ENCODE results near the gene ATF3. TPM values are rescaled to one million over a fixed set of nuclear protein-coding genes. Genes with fewer than 3 reads are reported as not detected.

Gene ATF3, protein sequence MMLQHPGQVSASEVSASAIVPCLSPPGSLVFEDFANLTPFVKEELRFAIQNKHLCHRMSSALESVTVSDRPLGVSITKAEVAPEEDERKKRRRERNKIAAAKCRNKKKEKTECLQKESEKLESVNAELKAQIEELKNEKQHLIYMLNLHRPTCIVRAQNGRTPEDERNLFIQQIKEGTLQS
- 11.1 and 13.0 TPM in 2 replicates for total RNA-seq (2022)
- percentile 53 among the genes with signal in this experiment for Bru-seq, nascent RNA
- BruChase-seq, experiment 1, labeled RNA remaining after a 6-hour chase = percentile 40 among the genes with signal in this experiment
- percentile 38 among the genes with signal in this experiment for BruChase-seq, experiment 2, labeled RNA remaining after a 2-hour chase
- long read RNA-seq, partial matches to known transcripts = 0 of 7 reads
- long read RNA-seq, other reads (novel, unspliced or antisense) = 7 of 7 reads

DNA sequence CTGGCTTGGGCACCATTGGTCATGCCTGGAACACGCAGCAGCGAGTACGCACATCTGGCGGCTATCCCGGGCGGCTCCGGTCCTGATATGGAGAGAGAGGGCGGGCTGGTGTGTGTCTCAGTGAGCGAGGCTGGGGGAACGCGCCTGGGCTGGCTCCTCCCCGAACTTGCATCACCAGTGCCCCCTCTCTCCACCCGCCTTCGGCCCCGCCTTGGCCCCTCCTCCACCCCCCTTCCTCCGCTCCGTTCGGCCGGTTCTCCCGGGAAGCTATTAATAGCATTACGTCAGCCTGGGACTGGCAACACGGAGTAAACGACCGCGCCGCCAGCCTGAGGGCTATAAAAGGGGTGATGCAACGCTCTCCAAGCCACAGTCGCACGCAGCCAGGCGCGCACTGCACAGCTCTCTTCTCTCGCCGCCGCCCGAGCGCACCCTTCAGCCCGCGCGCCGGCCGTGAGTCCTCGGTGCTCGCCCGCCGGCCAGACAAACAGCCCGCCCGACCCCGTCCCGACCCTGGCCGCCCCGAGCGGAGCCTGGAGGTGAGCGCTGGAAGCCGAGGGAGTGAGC, at the start of gene ATF3:
TSS of gene ATF3 (plus strand) at position 370 of the 567 bp plus-strand sequence. CDS start 6,261 bp downstream, outside the sequence.
- H3K9me3 Mint-ChIP-seq (ENCODE audit: low read depth, unreplicated experiment) = no peaks in the 10 kb centered on the region

DNA sequence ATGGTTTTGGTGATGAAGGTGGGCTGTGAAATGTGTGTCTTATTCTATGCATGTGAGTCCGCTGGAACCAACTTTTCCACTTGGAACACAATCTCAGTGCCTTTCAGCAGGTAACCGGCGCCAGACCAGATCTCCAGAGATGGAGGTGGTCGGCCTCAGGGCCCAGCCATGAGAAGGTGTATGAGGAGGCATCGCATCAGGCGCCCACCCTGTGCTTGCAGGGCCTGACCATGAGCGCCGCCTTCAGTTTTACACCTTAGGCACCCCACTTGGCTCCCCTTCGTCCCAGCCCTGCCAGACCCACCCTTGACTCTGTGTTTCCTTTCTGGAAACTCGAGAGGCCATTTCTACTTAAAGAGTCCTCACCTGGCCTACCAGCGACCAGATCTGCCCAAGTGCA, 48.6 kb upstream of the ATF3 start:
- CTCF ChIA-PET = no interaction called here
- TF ChIP-seq, protein P1, sequence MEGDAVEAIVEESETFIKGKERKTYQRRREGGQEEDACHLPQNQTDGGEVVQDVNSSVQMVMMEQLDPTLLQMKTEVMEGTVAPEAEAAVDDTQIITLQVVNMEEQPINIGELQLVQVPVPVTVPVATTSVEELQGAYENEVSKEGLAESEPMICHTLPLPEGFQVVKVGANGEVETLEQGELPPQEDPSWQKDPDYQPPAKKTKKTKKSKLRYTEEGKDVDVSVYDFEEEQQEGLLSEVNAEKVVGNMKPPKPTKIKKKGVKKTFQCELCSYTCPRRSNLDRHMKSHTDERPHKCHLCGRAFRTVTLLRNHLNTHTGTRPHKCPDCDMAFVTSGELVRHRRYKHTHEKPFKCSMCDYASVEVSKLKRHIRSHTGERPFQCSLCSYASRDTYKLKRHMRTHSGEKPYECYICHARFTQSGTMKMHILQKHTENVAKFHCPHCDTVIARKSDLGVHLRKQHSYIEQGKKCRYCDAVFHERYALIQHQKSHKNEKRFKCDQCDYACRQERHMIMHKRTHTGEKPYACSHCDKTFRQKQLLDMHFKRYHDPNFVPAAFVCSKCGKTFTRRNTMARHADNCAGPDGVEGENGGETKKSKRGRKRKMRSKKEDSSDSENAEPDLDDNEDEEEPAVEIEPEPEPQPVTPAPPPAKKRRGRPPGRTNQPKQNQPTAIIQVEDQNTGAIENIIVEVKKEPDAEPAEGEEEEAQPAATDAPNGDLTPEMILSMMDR (IDR thresholded peaks at IDR 0.05; ENCODE audit: unreplicated experiment) = no peak
- no peak for DNase-seq
- BruUV-seq (replicated peaks) = no TSS peak
- no peaks in the 10 kb centered on the region for H3K27me3 Mint-ChIP-seq (ENCODE audit: unreplicated experiment)
- H3K4me1 Mint-ChIP-seq (ENCODE audit: low read depth, unreplicated experiment) = peaks cover 31% of the 10 kb centered on the region
- no peak overlapping the region for H3K4me3 Mint-ChIP-seq (ENCODE audit: low read depth, unreplicated experiment)
- peaks cover 3% of the 10 kb centered on the region for H3K9me3 Mint-ChIP-seq (ENCODE audit: low read depth, unreplicated experiment)
- peaks cover 17% of the 10 kb centered on the region for H3K36me3 Mint-ChIP-seq (ENCODE audit: insufficient read depth, unreplicated experiment)
- H3K27ac Mint-ChIP-seq (ENCODE audit: unreplicated experiment) = peak overlapping the region; percentile 95
- intact Hi-C loops (cut with micrococcal nuclease; ENCODE audit: unreplicated experiment) = loop anchor here (2.0 kb wide), 1 partner anchor 71 kb away; no protein-coding TSS in a partner anchor

More for the DNA sequence above, at the start of gene ATF3:
- Mint-ChIP-seq H3K27me3 (ENCODE audit: unreplicated experiment) (peaks cover 64% of the 10 kb centered on the region), H3K4me3 (ENCODE audit: low read depth, unreplicated experiment) (peak within 1 kb of the TSS; percentile 82), H3K36me3 (ENCODE audit: insufficient read depth, unreplicated experiment) (peaks cover 47% of the 10 kb centered on the region), H3K4me1 (ENCODE audit: low read depth, unreplicated experiment) (peaks cover 36% of the 10 kb centered on the region), H3K27ac (ENCODE audit: unreplicated experiment) (peak within 1 kb of the TSS; percentile 95)
- TF ChIP-seq, protein P1 (IDR thresholded peaks at IDR 0.05; ENCODE audit: unreplicated experiment) = no peak
- CTCF ChIA-PET = interaction anchor here (0.5 to 2.4 kb wide), 14 partner anchors 10 to 1685 kb away, joined by 3 to 34 read pairs (median 5); partner anchors contain the start of genes DTL, FLVCR1 and INTS7
- intact Hi-C loops (cut with micrococcal nuclease; ENCODE audit: unreplicated experiment) = no loop called here
- BruUV-seq (replicated peaks) = no TSS peak
- DNase-seq = peak; percentile 99

- Mint-ChIP-seq H3K27me3 (ENCODE audit: unreplicated experiment) (no peaks in the 10 kb centered on the region), H3K36me3 (ENCODE audit: insufficient read depth, unreplicated experiment) (peaks cover 17% of the 10 kb centered on the region), H3K4me1 (ENCODE audit: low read depth, unreplicated experiment) (peaks cover 32% of the 10 kb centered on the region), H3K9me3 (ENCODE audit: low read depth, unreplicated experiment) (peaks cover 3% of the 10 kb centered on the region), H3K27ac (ENCODE audit: unreplicated experiment) (peak overlapping the region; percentile 81), H3K4me3 (ENCODE audit: low read depth, unreplicated experiment) (no peak overlapping the region)
- no peak for DNase-seq
- TF ChIP-seq, protein P1 (IDR thresholded peaks at IDR 0.05; ENCODE audit: unreplicated experiment) = no peak
- BruUV-seq (replicated peaks) = no TSS peak
- intact Hi-C loops (cut with micrococcal nuclease; ENCODE audit: unreplicated experiment) = no loop called here
- CTCF ChIA-PET = interaction anchor here (1.1 kb wide), 1 partner anchor 83 kb away, joined by 7 read pairs; no protein-coding TSS in a partner anchor
Observed at GRCh38 chr1:212560933-212561460, 47.6 kb upstream of the ATF3 start.

GRCh38 chr1:212561501-212561931, 47.0 kb upstream of the ATF3 start:
- TF ChIP-seq, protein P1 (IDR thresholded peaks at IDR 0.05; ENCODE audit: unreplicated experiment) = no peak
- Mint-ChIP-seq H3K36me3 (ENCODE audit: insufficient read depth, unreplicated experiment) (peaks cover 22% of the 10 kb centered on the region), H3K27me3 (ENCODE audit: unreplicated experiment) (no peaks in the 10 kb centered on the region), H3K4me3 (ENCODE audit: low read depth, unreplicated experiment) (no peak overlapping the region), H3K4me1 (ENCODE audit: low read depth, unreplicated experiment) (peaks cover 37% of the 10 kb centered on the region), H3K27ac (ENCODE audit: unreplicated experiment) (peak overlapping the region; percentile 81), H3K9me3 (ENCODE audit: low read depth, unreplicated experiment) (peaks cover 3% of the 10 kb centered on the region)
- intact Hi-C loops (cut with micrococcal nuclease; ENCODE audit: unreplicated experiment) = no loop called here
- CTCF ChIA-PET = interaction anchor here (1.1 kb wide), 1 partner anchor 84 kb away, joined by 7 read pairs; no protein-coding TSS in a partner anchor
- BruUV-seq (replicated peaks) = no TSS peak
- peak; percentile 40 for DNase-seq
